Neuron (in vitro differentiated cells): Measurements from ENCODE around the gene ABCA4.
A peak's percentile ranks its signal among the peaks of the same experiment; 100 is the strongest.

Experiments used
- H2AFZ ChIP-seq: one replicate; pipeline ENCODE4 v1.6.1; 2013; ENCODE audit warnings: low read depth, mild to moderate bottlenecking, inconsistent platforms, low read length, moderate library complexity
- H3K27me3 ChIP-seq: one replicate; pipeline ENCODE4 v1.6.1; 2013; ENCODE audit warnings: low read length; ENCODE audit not compliant: insufficient read depth
- H3K36me3 ChIP-seq: one replicate; pipeline ENCODE4 v1.6.1; 2013; ENCODE audit warnings: low read length; ENCODE audit not compliant: insufficient read depth
- H3K4me1 ChIP-seq: one replicate; pipeline ENCODE4 v1.6.1; 2013; ENCODE audit warnings: low read length; ENCODE audit not compliant: insufficient read depth
- H3K4me3 ChIP-seq: 2 replicates; pipeline ENCODE4 v1.5.1; 2013; ENCODE audit warnings: mild to moderate bottlenecking, low read length, moderate library complexity
- H3K9me3 ChIP-seq: one replicate; pipeline ENCODE4 v1.6.1; 2013; ENCODE audit warnings: low read length

The ABCA4 gene

GRCh38 chr1:94081566-94082344 is 39.2 kb downstream of the ABCA4 start:
- no peak overlapping the region for H2AFZ ChIP-seq
- H3K36me3 ChIP-seq, result no peaks in the 10 kb centered on the region
- peaks cover 17% of the 10 kb centered on the region for H3K4me1 ChIP-seq
- H3K27me3 ChIP-seq, result no peaks in the 10 kb centered on the region
- H3K9me3 ChIP-seq, result no peaks in the 10 kb centered on the region
- H3K4me3 ChIP-seq, result no peak overlapping the region

GRCh38 chr1:94079989-94080388 is 41.0 kb downstream of the ABCA4 start:
- H3K4me3 ChIP-seq, result no peak overlapping the region
- peak overlapping the region; percentile 22 for H2AFZ ChIP-seq
- no peaks in the 10 kb centered on the region for H3K36me3 ChIP-seq
- H3K4me1 ChIP-seq, result peaks cover 17% of the 10 kb centered on the region
- H3K9me3 ChIP-seq, result no peaks in the 10 kb centered on the region
- no peaks in the 10 kb centered on the region for H3K27me3 ChIP-seq

- no peak overlapping the region for H3K4me3 ChIP-seq
- H3K9me3 ChIP-seq, result no peaks in the 10 kb centered on the region
- H3K4me1 ChIP-seq, result peaks cover 17% of the 10 kb centered on the region
- H2AFZ ChIP-seq, result peak overlapping the region; percentile 22
- no peaks in the 10 kb centered on the region for H3K27me3 ChIP-seq
- no peaks in the 10 kb centered on the region for H3K36me3 ChIP-seq
Measured at GRCh38 chr1:94079080-94079940, 41.6 kb downstream of the ABCA4 start.

GRCh38 chr1:94072840-94073522 is 48.0 kb downstream of the ABCA4 start:
- H3K36me3 ChIP-seq, result no peaks in the 10 kb centered on the region
- no peaks in the 10 kb centered on the region for H3K9me3 ChIP-seq
- peaks cover 9% of the 10 kb centered on the region for H3K4me1 ChIP-seq
- no peak overlapping the region for H3K4me3 ChIP-seq
- H2AFZ ChIP-seq, result no peak overlapping the region
- H3K27me3 ChIP-seq, result no peaks in the 10 kb centered on the region

GRCh38 chr1:94071976-94072375 is 49.0 kb downstream of the ABCA4 start:
- no peaks in the 10 kb centered on the region for H3K36me3 ChIP-seq
- H3K4me3 ChIP-seq, result no peak overlapping the region
- H2AFZ ChIP-seq, result no peak overlapping the region
- H3K4me1 ChIP-seq, result peaks cover 9% of the 10 kb centered on the region
- no peaks in the 10 kb centered on the region for H3K27me3 ChIP-seq
- no peaks in the 10 kb centered on the region for H3K9me3 ChIP-seq

- H3K9me3 ChIP-seq, result no peaks in the 10 kb centered on the region
Measured at GRCh38 chr1:94071391-94071790, 49.6 kb downstream of the ABCA4 start.

GRCh38 chr1:94070865-94071264 is 50.1 kb downstream of the ABCA4 start:
- no peaks in the 10 kb centered on the region for H3K36me3 ChIP-seq
- H2AFZ ChIP-seq, result no peak overlapping the region
- H3K27me3 ChIP-seq, result no peaks in the 10 kb centered on the region
- no peak overlapping the region for H3K4me3 ChIP-seq
- peaks cover 9% of the 10 kb centered on the region for H3K4me1 ChIP-seq
- no peaks in the 10 kb centered on the region for H3K9me3 ChIP-seq

More at GRCh38 chr1:94071391-94071790, 49.6 kb downstream of the ABCA4 start:
- Histone ChIP-seq H3K4me1 (peaks cover 9% of the 10 kb centered on the region), H2AFZ (no peak overlapping the region), H3K36me3 (no peaks in the 10 kb centered on the region), H3K27me3 (no peaks in the 10 kb centered on the region), H3K4me3 (no peak overlapping the region)

GRCh38 chr1:94069919-94070285 is 51.0 kb downstream of the ABCA4 start:
- H3K27me3 ChIP-seq, result no peaks in the 10 kb centered on the region
- no peaks in the 10 kb centered on the region for H3K9me3 ChIP-seq
- H3K36me3 ChIP-seq, result no peaks in the 10 kb centered on the region
- no peak overlapping the region for H2AFZ ChIP-seq
- H3K4me1 ChIP-seq, result peaks cover 9% of the 10 kb centered on the region
- H3K4me3 ChIP-seq, result no peak overlapping the region

GRCh38 chr1:94068999-94069918 is 51.7 kb downstream of the ABCA4 start:
- H3K4me1 ChIP-seq, result peaks cover 9% of the 10 kb centered on the region
- no peaks in the 10 kb centered on the region for H3K27me3 ChIP-seq
- H3K9me3 ChIP-seq, result no peaks in the 10 kb centered on the region
- H2AFZ ChIP-seq, result no peak overlapping the region
- H3K4me3 ChIP-seq, result no peak overlapping the region
- no peaks in the 10 kb centered on the region for H3K36me3 ChIP-seq

- Histone ChIP-seq H3K27me3 (no peaks in the 10 kb centered on the region), H3K4me3 (no peak overlapping the region)
Measured at GRCh38 chr1:94068096-94068998, 52.6 kb downstream of the ABCA4 start.

GRCh38 chr1:94067196-94067595 is 53.8 kb downstream of the ABCA4 start:
- H3K27me3 ChIP-seq, result no peaks in the 10 kb centered on the region
- no peak overlapping the region for H2AFZ ChIP-seq

More at GRCh38 chr1:94068096-94068998, 52.6 kb downstream of the ABCA4 start:
- Histone ChIP-seq H3K4me1 (peaks cover 9% of the 10 kb centered on the region), H3K9me3 (no peaks in the 10 kb centered on the region), H2AFZ (no peak overlapping the region), H3K36me3 (no peaks in the 10 kb centered on the region)

More at GRCh38 chr1:94067196-94067595, 53.8 kb downstream of the ABCA4 start:
- peaks cover 9% of the 10 kb centered on the region for H3K4me1 ChIP-seq
- H3K4me3 ChIP-seq, result no peak overlapping the region
- H3K9me3 ChIP-seq, result no peaks in the 10 kb centered on the region
- H3K36me3 ChIP-seq, result no peaks in the 10 kb centered on the region
